ENCODE measurements around the gene NOL12.

GRCh38 chr22:37663521-37664140, 22.5 kb upstream of the NOL12 start:
- TF ChIP-seq CTCF (IDR thresholded peaks at IDR 0.05) (no peak), POLR2AphosphoS5 (IDR thresholded peaks at IDR 0.05) (no peak), POLR2A (IDR thresholded peaks at IDR 0.05) (no peak)
